Liver (tissue), 9 donors: Measurements from ENCODE around the gene LRRFIP1. TPM values are rescaled to one million over a fixed set of nuclear protein-coding genes. Genes with fewer than 3 reads are reported as not detected.

Experiments
- DNase-seq: peaks from one replicate; pipeline ENCODE4 v3.0.0-alpha.2; 2017; ENCODE audit warnings: low spot score
- H3K27ac ChIP-seq, 2 donors: one replicate each; pipeline ENCODE4 v1.7.0; 2013; ENCODE audit warnings: inconsistent platforms in 2 of 2, low read length in 2 of 2, control low read depth in 1 of 2, low read depth in 1 of 2, mild to moderate bottlenecking in 1 of 2
- H3K27me3 ChIP-seq, 4 donors: one replicate each; pipeline versions ENCODE4 v1.6.1 to v1.7.0; 2013; ENCODE audit warnings: low read length in 3 of 4, inconsistent platforms in 1 of 4, mild to moderate bottlenecking in 1 of 4, moderate library complexity in 1 of 4; ENCODE audit not compliant: control insufficient read depth in 4 of 4, insufficient read depth in 4 of 4
- H3K36me3 ChIP-seq, 4 donors: one replicate each; pipeline versions ENCODE4 v1.6.1 to v1.7.0; 2013; ENCODE audit warnings: low read length in 3 of 4, mild to moderate bottlenecking in 3 of 4, low read depth in 1 of 4, moderate library complexity in 1 of 4; ENCODE audit not compliant: control insufficient read depth in 4 of 4, insufficient read depth in 3 of 4
- H3K4me1 ChIP-seq, 4 donors: one replicate each; pipeline versions ENCODE4 v1.6.1 to v1.7.0; 2013; ENCODE audit warnings: low read length in 3 of 4, mild to moderate bottlenecking in 3 of 4, moderate library complexity in 1 of 4; ENCODE audit not compliant: control insufficient read depth in 4 of 4, insufficient read depth in 4 of 4
- H3K4me3 ChIP-seq, 3 donors: one replicate each; pipeline versions ENCODE4 v1.6.1 to v1.7.0; 2013; ENCODE audit warnings: low read length in 3 of 3, control low read depth in 1 of 3, low read depth in 1 of 3, mild to moderate bottlenecking in 1 of 3
- H3K9ac ChIP-seq, 2 donors: one replicate each; pipeline ENCODE4 v1.7.0; 2013; ENCODE audit warnings: low read length in 2 of 2, mild to moderate bottlenecking in 2 of 2, moderate library complexity in 2 of 2, control low read depth in 1 of 2, low read depth in 1 of 2
- H3K9me3 ChIP-seq, 4 donors: one replicate each; pipeline versions ENCODE4 v1.6.1 to v1.7.0; 2013; ENCODE audit warnings: low read length in 3 of 4; ENCODE audit not compliant: control insufficient read depth in 4 of 4
- ATF3 ChIP-seq: IDR thresholded peaks from 2 replicates; pipeline ENCODE4 v1.6.1; 2016; ENCODE audit warnings: antibody characterized with exemption
- CTCF ChIP-seq: fragments of 150-350 bp; IDR thresholded peaks from 2 replicates; pipeline ENCODE4 v1.5.1; 2017; ENCODE audit warnings: improper control_type of control experiment, low read depth, low read length; ENCODE audit not compliant: missing input control
- EGR1 ChIP-seq, 2 donors: IDR thresholded peaks; 2 replicates each; pipeline ENCODE4 v1.6.1; 2016 to 2018; ENCODE audit warnings: antibody characterized with exemption in 2 of 2, low read depth in 2 of 2
- FOXA1 ChIP-seq: IDR thresholded peaks from 2 replicates; pipeline ENCODE4 v1.6.1; 2016; ENCODE audit warnings: antibody characterized with exemption
- FOXA2 ChIP-seq: IDR thresholded peaks from 2 replicates; pipeline ENCODE4 v1.6.1; 2016; ENCODE audit warnings: antibody characterized with exemption
- GABPA ChIP-seq, 2 donors: IDR thresholded peaks in 1 of 2; conservative IDR thresholded peaks in 1 of 2; 2 replicates each; pipeline ENCODE4 v1.6.1; 2016; ENCODE audit warnings: antibody characterized with exemption in 2 of 2, mild to moderate bottlenecking in 1 of 2, moderate library complexity in 1 of 2
- HNF4A ChIP-seq, 2 donors: conservative IDR thresholded peaks; 2 replicates each; pipeline ENCODE4 v1.6.1; 2016; ENCODE audit warnings: antibody characterized with exemption in 2 of 2, mild to moderate bottlenecking in 2 of 2
- HNF4G ChIP-seq: IDR thresholded peaks from 2 replicates; pipeline ENCODE4 v1.6.1; 2016; ENCODE audit warnings: antibody characterized with exemption
- JUND ChIP-seq, 2 donors: IDR thresholded peaks; 2 replicates each; pipeline ENCODE4 v1.6.1; 2016; ENCODE audit warnings: antibody characterized with exemption in 2 of 2
- MAX ChIP-seq: IDR thresholded peaks from 2 replicates; pipeline ENCODE4 v1.6.1; 2016; ENCODE audit warnings: antibody characterized with exemption
- NR2F2 ChIP-seq: IDR thresholded peaks from 2 replicates; pipeline ENCODE4 v1.6.1; 2016; ENCODE audit warnings: antibody characterized with exemption
- RAD21 ChIP-seq, 2 donors: IDR thresholded peaks; 2 replicates each; pipeline ENCODE4 v1.6.1; 2016; ENCODE audit warnings: antibody characterized with exemption in 2 of 2, mild to moderate bottlenecking in 2 of 2
- REST ChIP-seq: IDR thresholded peaks from 2 replicates; pipeline ENCODE4 v1.6.1; 2016; ENCODE audit warnings: antibody characterized with exemption, mild to moderate bottlenecking
- RXRA ChIP-seq, 2 donors: IDR thresholded peaks; 2 replicates each; pipeline ENCODE4 v1.6.1; 2017 to 2018; ENCODE audit warnings: antibody characterized with exemption in 2 of 2, mild to moderate bottlenecking in 1 of 2
- SP1 ChIP-seq: IDR thresholded peaks from 2 replicates; pipeline ENCODE4 v1.6.1; 2018; ENCODE audit warnings: antibody characterized with exemption, mild to moderate bottlenecking
- TAF1 ChIP-seq: conservative IDR thresholded peaks from 2 replicates; pipeline ENCODE4 v1.6.1; 2016; ENCODE audit warnings: antibody characterized with exemption, mild to moderate bottlenecking
- YY1 ChIP-seq: IDR thresholded peaks from 2 replicates; pipeline ENCODE4 v1.6.1; 2016; ENCODE audit warnings: antibody characterized with exemption, mild to moderate bottlenecking
- ZBTB33 ChIP-seq: IDR thresholded peaks from 2 replicates; pipeline ENCODE4 v1.6.1; 2016; ENCODE audit warnings: antibody characterized with exemption
- WGBS: extraction: QIAGEN DNeasy Blood & Tissue Kit; methylation state at CpG from one replicate; pipeline ENCODE4 v1.1.7; 2013; 5-methylcytosine and 5-hydroxymethylcytosine counted together
- polyA plus RNA-seq, 2 donors: library from polyadenylated mRNA; stranded (reverse) in 1 of 2; unstranded in 1 of 2; fragments of 200-250 nt in 1 of 2; fragments of >200 nt in 1 of 2; fragmentation: Nextera tagmentation in 1 of 2; extraction: Ambion mirVana in 1 of 2; gene quantifications; one replicate each; pipeline versions ENCODE4 v1.2.1 to v1.2.3, GENCODE V29; 2013 to 2015
- total RNA-seq, 2 donors: library from RNA; depleted of rRNA; stranded (reverse); fragments of >200 nt; gene quantifications; one replicate each; pipeline ENCODE4 v1.2.3, GENCODE V29; 2014
- donor health status: healthy.
- donor health status: healthy.
- donor health status: healthy.
- donor health status: healthy.
- donor health status: healthy.

LRRFIP1 gene
- total and polyA plus RNA-seq, 4 donors, result 13.3 to 56.1 (median 39.1) TPM

- no peak for DNase-seq
- Histone ChIP-seq H3K4me3 (no peak overlapping the region), H3K9me3 (no peaks in the 10 kb centered on the region), H3K27me3 (no peaks in the 10 kb centered on the region), H3K27ac (peak overlapping the region; percentile 89 to 91), H3K36me3 (peaks cover 0 to 2% (median under 1%) of the 10 kb centered on the region in 4 donors), H3K4me1 (peaks cover 13 to 37% (median 29%) of the 10 kb centered on the region in 4 donors), H3K9ac (peak overlapping the region; percentile 57 to 60)
- peak; percentile 96 to 97 for TF ChIP-seq HNF4A (conservative IDR thresholded peaks at IDR 0.05)
- no peak for TF ChIP-seq TAF1
- TF ChIP-seq FOXA1, result no peak
- TF ChIP-seq ZBTB33, result peak; percentile 91
- peak; percentile 81 for TF ChIP-seq FOXA2
- peak; percentile 99 for TF ChIP-seq SP1
- peak; percentile 99 to 100 for TF ChIP-seq RXRA (IDR thresholded peaks at IDR 0.05)
- peak; percentile 63 to 72 for TF ChIP-seq RAD21 (IDR thresholded peaks at IDR 0.05)
- TF ChIP-seq YY1, result peak; percentile 67
- TF ChIP-seq GABPA (IDR thresholded peaks at IDR 0.05 in 1 of 2, conservative IDR thresholded peaks at IDR 0.05 in 1 of 2), result no peak
- peak; percentile 90 to 94 for TF ChIP-seq JUND (IDR thresholded peaks at IDR 0.05)
- peak; percentile 64 to 82 for TF ChIP-seq EGR1 (IDR thresholded peaks at IDR 0.05; ENCODE audit: low read depth in 2 of 2)
- TF ChIP-seq HNF4G, result peak; percentile 79
- peak; percentile 54 for TF ChIP-seq CTCF
- peak; percentile 87 for TF ChIP-seq ATF3
- TF ChIP-seq MAX, result peak; percentile 95
- TF ChIP-seq NR2F2, result peak; percentile 62
- peak; percentile 46 for TF ChIP-seq REST
- 37% methylated on average over 12 of the region's 12 CpGs for WGBS
These were observed 116.3 kb downstream of the LRRFIP1 start for GRCh38 chr2:237743561-237744269.
